Right atrium auricular region (tissue), 2 donors: ENCODE results near the gene THBS1. TPM values are rescaled to one million over a fixed set of nuclear protein-coding genes. Genes with fewer than 3 reads are reported as not detected.
A peak's percentile ranks its signal among the peaks of the same experiment; 100 is the strongest.

Source experiments
- DNase-seq: peaks from one replicate; pipeline ENCODE4 v3.0.0-alpha.2; 2019; ENCODE audit warnings: low spot score
- H3K27ac ChIP-seq, 2 donors: fragments of 200-600 bp; sonication (generic); 1 replicate in 1 of 2; 2 replicates in 1 of 2; pipeline ENCODE4 v1.5.1; 2016 to 2019
- H3K27me3 ChIP-seq, 2 donors: fragments of 200-600 bp; sonication (generic); one replicate each; pipeline versions ENCODE4 v1.5.1 to v1.6.0; 2017 to 2019
- H3K36me3 ChIP-seq: fragments of 200-600 bp; sonication (generic); one replicate; pipeline ENCODE4 v1.5.1; 2016
- H3K4me1 ChIP-seq, 2 donors: fragments of 200-600 bp; sonication (generic); one replicate each; pipeline versions ENCODE4 v1.5.1 to v1.6.0; 2017 to 2019
- H3K4me3 ChIP-seq, 2 donors: fragments of 200-600 bp; sonication (generic); 1 replicate in 1 of 2; 2 replicates in 1 of 2; pipeline ENCODE4 v1.5.1; 2017 to 2019; ENCODE audit warnings: mild to moderate bottlenecking in 1 of 2, moderate library complexity in 1 of 2
- H3K9me3 ChIP-seq, 2 donors: fragments of 200-600 bp; sonication (generic); one replicate each; pipeline ENCODE4 v1.5.1; 2019
- CTCF ChIP-seq, 2 donors: fragments of 200-600 bp; sonication (generic); IDR thresholded peaks; one replicate each; pipeline ENCODE4 v1.5.1; 2019; ENCODE audit warnings: antibody characterized with exemption in 2 of 2
- total RNA-seq, 2 donors: library from RNA; depleted of rRNA; stranded (reverse); fragments of >200 nt; gene quantifications; one replicate each; pipeline ENCODE4 v1.1.0, GENCODE V29; 2016

THBS1 gene
- total RNA-seq, 2 donors from 2014 or later: 67.8 to 205 TPM

GRCh38 chr15:39622660-39623516 is 42.0 kb downstream of the THBS1 start:
- H3K27me3 ChIP-seq: no peaks in the 10 kb centered on the region
- TF ChIP-seq CTCF (IDR thresholded peaks at IDR 0.05): no peak
- H3K36me3 ChIP-seq: no peaks in the 10 kb centered on the region
- no peak overlapping the region for H3K4me3 ChIP-seq
- H3K9me3 ChIP-seq: no peaks in the 10 kb centered on the region
- peaks cover 0 to 39% of the 10 kb centered on the region in 2 donors for H3K4me1 ChIP-seq
- H3K27ac ChIP-seq: no peak overlapping the region
- DNase-seq: no peak

GRCh38 chr15:39623529-39623931 is 42.7 kb downstream of the THBS1 start:
- no peak for DNase-seq
- Histone ChIP-seq H3K27ac (no peak overlapping the region), H3K4me1 (peaks cover 0 to 45% of the 10 kb centered on the region in 2 donors)

GRCh38 chr15:39624806-39625205 is 43.9 kb downstream of the THBS1 start:
- Histone ChIP-seq H3K4me1 (peaks cover 0 to 56% of the 10 kb centered on the region in 2 donors), H3K4me3 (no peak overlapping the region), H3K36me3 (no peaks in the 10 kb centered on the region), H3K9me3 (no peaks in the 10 kb centered on the region), H3K27me3 (no peaks in the 10 kb centered on the region), H3K27ac (peak overlapping the region; percentile 61 to 89)
- peak in 1 of 2 donors; percentile 20 for TF ChIP-seq CTCF (IDR thresholded peaks at IDR 0.05)
- peak; percentile 87 for DNase-seq

More at GRCh38 chr15:39623529-39623931, 42.7 kb downstream of the THBS1 start:
- no peaks in the 10 kb centered on the region for H3K9me3 ChIP-seq
- no peak overlapping the region for H3K4me3 ChIP-seq
- no peak for TF ChIP-seq CTCF (IDR thresholded peaks at IDR 0.05)
- no peaks in the 10 kb centered on the region for H3K36me3 ChIP-seq
- no peaks in the 10 kb centered on the region for H3K27me3 ChIP-seq

- no peak overlapping the region for H3K4me3 ChIP-seq
- H3K27me3 ChIP-seq: no peaks in the 10 kb centered on the region
- peak overlapping the region; percentile 61 to 89 for H3K27ac ChIP-seq
- no peaks in the 10 kb centered on the region for H3K9me3 ChIP-seq
- TF ChIP-seq CTCF (IDR thresholded peaks at IDR 0.05): no peak
- DNase-seq: no peak
- peaks cover 0 to 56% of the 10 kb centered on the region in 2 donors for H3K4me1 ChIP-seq
- H3K36me3 ChIP-seq: no peaks in the 10 kb centered on the region
Observed at GRCh38 chr15:39625451-39625850, 44.6 kb downstream of the THBS1 start.

GRCh38 chr15:39625856-39626255 is 45.0 kb downstream of the THBS1 start:
- H3K9me3 ChIP-seq: no peaks in the 10 kb centered on the region
- H3K27me3 ChIP-seq: no peaks in the 10 kb centered on the region
- H3K4me1 ChIP-seq: peaks cover 0 to 56% of the 10 kb centered on the region in 2 donors
- H3K4me3 ChIP-seq: no peak overlapping the region
- H3K27ac ChIP-seq: peak overlapping the region; percentile 61 to 89
- no peaks in the 10 kb centered on the region for H3K36me3 ChIP-seq
- no peak for TF ChIP-seq CTCF (IDR thresholded peaks at IDR 0.05)
- no peak for DNase-seq
